ENCODE results near the gene PTPRC. TPM values are rescaled to one million over a fixed set of nuclear protein-coding genes. Genes with fewer than 3 reads are reported as not detected.

PTPRC gene
- total RNA-seq, 2 experiments from 2014 or later: 421 to 422 TPM

- DNase-seq: no peak
- Mint-ChIP-seq H3K27me3 (peaks cover 3% of the 10 kb centered on the region), H3K4me1 (peaks cover 8% of the 10 kb centered on the region), H3K9me3 (no peaks in the 10 kb centered on the region), H3K27ac (no peak overlapping the region), H3K36me3 (no peaks in the 10 kb centered on the region), H3K4me3 (no peak overlapping the region)
Observed at GRCh38 chr1:198778049-198778448, 139.2 kb downstream of the PTPRC start.

- H3K4me3 Mint-ChIP-seq: no peak overlapping the region
- H3K9me3 Mint-ChIP-seq: no peaks in the 10 kb centered on the region
- peaks cover 4% of the 10 kb centered on the region for H3K27me3 Mint-ChIP-seq
- H3K27ac Mint-ChIP-seq: no peak overlapping the region
- no peak for DNase-seq
- H3K36me3 Mint-ChIP-seq: no peaks in the 10 kb centered on the region
- H3K4me1 Mint-ChIP-seq: peaks cover 8% of the 10 kb centered on the region
Observed at GRCh38 chr1:198780376-198780775, 141.5 kb downstream of the PTPRC start.

- no peaks in the 10 kb centered on the region for H3K27me3 Mint-ChIP-seq
- peaks cover 15% of the 10 kb centered on the region for H3K4me1 Mint-ChIP-seq
- no peak overlapping the region for H3K27ac Mint-ChIP-seq
- DNase-seq: peak; percentile 24
- peaks cover 3% of the 10 kb centered on the region for H3K36me3 Mint-ChIP-seq
- H3K9me3 Mint-ChIP-seq: no peaks in the 10 kb centered on the region
- no peak overlapping the region for H3K4me3 Mint-ChIP-seq
Observed at GRCh38 chr1:198788561-198789064, 149.8 kb downstream of the PTPRC start.

- H3K27ac Mint-ChIP-seq: no peak overlapping the region
- peaks cover 6% of the 10 kb centered on the region for H3K4me1 Mint-ChIP-seq
- peaks cover 9% of the 10 kb centered on the region for H3K9me3 Mint-ChIP-seq
- DNase-seq: no peak
- H3K36me3 Mint-ChIP-seq: peaks cover 11% of the 10 kb centered on the region
- H3K4me3 Mint-ChIP-seq: no peak overlapping the region
- H3K27me3 Mint-ChIP-seq: no peaks in the 10 kb centered on the region
Observed at GRCh38 chr1:198793714-198794113, 154.9 kb downstream of the PTPRC start.

GRCh38 chr1:198794498-198794897 lies 155.7 kb downstream of the PTPRC start:
- no peak overlapping the region for H3K4me3 Mint-ChIP-seq
- H3K4me1 Mint-ChIP-seq: peaks cover 5% of the 10 kb centered on the region
- DNase-seq: no peak
- peaks cover 11% of the 10 kb centered on the region for H3K36me3 Mint-ChIP-seq
- no peaks in the 10 kb centered on the region for H3K27me3 Mint-ChIP-seq
- peaks cover 9% of the 10 kb centered on the region for H3K9me3 Mint-ChIP-seq
- no peak overlapping the region for H3K27ac Mint-ChIP-seq

GRCh38 chr1:198797656-198798055 lies 158.8 kb downstream of the PTPRC start:
- Mint-ChIP-seq H3K4me3 (no peak overlapping the region), H3K36me3 (peaks cover 8% of the 10 kb centered on the region), H3K27me3 (no peaks in the 10 kb centered on the region), H3K9me3 (peaks cover 9% of the 10 kb centered on the region), H3K4me1 (peaks cover 5% of the 10 kb centered on the region), H3K27ac (no peak overlapping the region)
- no peak for DNase-seq

GRCh38 chr1:198798923-198799386 lies 160.1 kb downstream of the PTPRC start:
- no peaks in the 10 kb centered on the region for H3K27me3 Mint-ChIP-seq
- H3K4me1 Mint-ChIP-seq: peaks cover 5% of the 10 kb centered on the region
- H3K36me3 Mint-ChIP-seq: peaks cover 8% of the 10 kb centered on the region
- no peak for DNase-seq
- no peak overlapping the region for H3K4me3 Mint-ChIP-seq
- H3K9me3 Mint-ChIP-seq: peaks cover 9% of the 10 kb centered on the region
- no peak overlapping the region for H3K27ac Mint-ChIP-seq

GRCh38 chr1:198805498-198806151 lies 166.8 kb downstream of the PTPRC start:
- H3K4me3 Mint-ChIP-seq: no peak overlapping the region
- peaks cover 1% of the 10 kb centered on the region for H3K9me3 Mint-ChIP-seq
- H3K4me1 Mint-ChIP-seq: peaks cover 2% of the 10 kb centered on the region
- no peak overlapping the region for H3K27ac Mint-ChIP-seq
- DNase-seq: no peak
- H3K36me3 Mint-ChIP-seq: peaks cover 1% of the 10 kb centered on the region
- no peaks in the 10 kb centered on the region for H3K27me3 Mint-ChIP-seq

GRCh38 chr1:198806861-198807260 lies 168.0 kb downstream of the PTPRC start:
- H3K4me1 Mint-ChIP-seq: peaks cover 2% of the 10 kb centered on the region
- no peaks in the 10 kb centered on the region for H3K27me3 Mint-ChIP-seq
- peaks cover 1% of the 10 kb centered on the region for H3K9me3 Mint-ChIP-seq

More at GRCh38 chr1:198806861-198807260, 168.0 kb downstream of the PTPRC start:
- no peak for DNase-seq
- Mint-ChIP-seq H3K36me3 (peaks cover 1% of the 10 kb centered on the region), H3K27ac (no peak overlapping the region), H3K4me3 (no peak overlapping the region)

Other genes with a start within 250 kb of the PTPRC start
- not detected for gene ATP6V1G3, start 98.4 kb upstream of the PTPRC start, total RNA-seq

All from activated naive CD8-positive, alpha-beta T cell treated with anti-CD3 and anti-CD28 coated beads for 36 hours (primary cell).